ENCODE results near the gene ARMH1.

Gene ARMH1

DNA sequence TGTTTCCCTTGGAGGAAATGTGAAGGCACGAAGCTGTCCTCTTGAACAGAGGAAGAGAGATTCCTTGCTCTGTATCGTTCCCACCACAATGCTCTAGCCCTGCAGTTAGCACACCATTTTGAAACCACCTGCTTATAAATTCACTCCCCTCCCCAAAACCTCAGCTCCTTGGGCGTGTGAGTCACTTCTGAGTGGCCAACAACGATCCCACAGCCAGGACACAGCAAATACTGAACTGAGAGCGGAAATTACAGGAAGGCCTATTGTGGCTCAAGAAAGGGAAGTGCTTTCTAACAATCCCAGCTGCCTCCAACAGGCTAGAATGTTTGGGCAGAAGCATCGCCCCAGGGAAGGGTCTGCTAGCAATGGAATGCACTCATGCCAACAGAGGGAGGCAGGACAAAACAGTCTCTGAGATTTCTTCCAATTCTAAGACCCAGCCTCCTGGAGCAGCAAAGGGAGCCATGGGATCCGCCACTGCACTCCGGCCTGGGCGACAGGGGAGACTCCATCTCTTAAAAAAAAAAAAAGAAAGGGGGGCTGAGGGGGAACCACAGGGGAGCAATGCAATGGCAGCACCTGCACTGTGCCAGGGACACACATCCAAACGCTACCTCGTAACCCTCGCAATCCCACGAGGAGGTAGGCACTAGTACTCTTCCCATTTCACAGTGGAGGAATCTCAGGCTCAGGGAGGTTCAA is 2.1 kb upstream of the ARMH1 start:
- no peaks in the 10 kb centered on the region for H3K9me3 ChIP-seq (replicated peaks; ENCODE audit: insufficient read depth, low read length)
- peak overlapping the region; percentile 9; the same call in 1 of the 2 replicates for H2AFZ ChIP-seq (ENCODE audit: low read length)
- no peaks in the 10 kb centered on the region for H4K20me1 ChIP-seq (ENCODE audit: insufficient read depth, low read length)
- peak overlapping the region; percentile 28; the same call in 1 of the 2 replicates for H3K27ac ChIP-seq (ENCODE audit: low read length)
- H3F3A ChIP-seq (ENCODE audit: insufficient read depth, low read length) = peaks cover 22% of the 10 kb centered on the region
- H3K4me2 ChIP-seq (ENCODE audit: low read depth, low read length) = peak overlapping the region; percentile 25; the same call in 1 of the 2 replicates
- H3K36me3 ChIP-seq (replicated peaks; ENCODE audit: insufficient read depth, low read length) = no peaks in the 10 kb centered on the region
- H3K9ac ChIP-seq (ENCODE audit: low read length) = no peak overlapping the region
- H3K4me3 ChIP-seq (ENCODE audit: low read length) = no peak overlapping the region
- no peaks in the 10 kb centered on the region for H3K9me2 ChIP-seq (replicated peaks; ENCODE audit: insufficient read depth, low read length)
- DNase-seq = no peak
- TF ChIP-seq, protein P1, sequence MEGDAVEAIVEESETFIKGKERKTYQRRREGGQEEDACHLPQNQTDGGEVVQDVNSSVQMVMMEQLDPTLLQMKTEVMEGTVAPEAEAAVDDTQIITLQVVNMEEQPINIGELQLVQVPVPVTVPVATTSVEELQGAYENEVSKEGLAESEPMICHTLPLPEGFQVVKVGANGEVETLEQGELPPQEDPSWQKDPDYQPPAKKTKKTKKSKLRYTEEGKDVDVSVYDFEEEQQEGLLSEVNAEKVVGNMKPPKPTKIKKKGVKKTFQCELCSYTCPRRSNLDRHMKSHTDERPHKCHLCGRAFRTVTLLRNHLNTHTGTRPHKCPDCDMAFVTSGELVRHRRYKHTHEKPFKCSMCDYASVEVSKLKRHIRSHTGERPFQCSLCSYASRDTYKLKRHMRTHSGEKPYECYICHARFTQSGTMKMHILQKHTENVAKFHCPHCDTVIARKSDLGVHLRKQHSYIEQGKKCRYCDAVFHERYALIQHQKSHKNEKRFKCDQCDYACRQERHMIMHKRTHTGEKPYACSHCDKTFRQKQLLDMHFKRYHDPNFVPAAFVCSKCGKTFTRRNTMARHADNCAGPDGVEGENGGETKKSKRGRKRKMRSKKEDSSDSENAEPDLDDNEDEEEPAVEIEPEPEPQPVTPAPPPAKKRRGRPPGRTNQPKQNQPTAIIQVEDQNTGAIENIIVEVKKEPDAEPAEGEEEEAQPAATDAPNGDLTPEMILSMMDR (IDR thresholded peaks at IDR 0.05; ENCODE audit: low read length) = no peak
- TF ChIP-seq EZH2 (optimal IDR thresholded peaks at IDR 0.05; ENCODE audit: low read depth, low read length) = no peak
- TF ChIP-seq EZH2phosphoT487 (IDR thresholded peaks at IDR 0.05; ENCODE audit: low read length) = no peak
- no peaks in the 10 kb centered on the region for H3K27me3 ChIP-seq (replicated peaks; ENCODE audit: insufficient read depth, low read length)
- H3K79me2 ChIP-seq (ENCODE audit: low read length) = no peaks in the 10 kb centered on the region
- H3K4me1 ChIP-seq (ENCODE audit: low read length) = peaks cover 42% of the 10 kb centered on the region

DNA sequence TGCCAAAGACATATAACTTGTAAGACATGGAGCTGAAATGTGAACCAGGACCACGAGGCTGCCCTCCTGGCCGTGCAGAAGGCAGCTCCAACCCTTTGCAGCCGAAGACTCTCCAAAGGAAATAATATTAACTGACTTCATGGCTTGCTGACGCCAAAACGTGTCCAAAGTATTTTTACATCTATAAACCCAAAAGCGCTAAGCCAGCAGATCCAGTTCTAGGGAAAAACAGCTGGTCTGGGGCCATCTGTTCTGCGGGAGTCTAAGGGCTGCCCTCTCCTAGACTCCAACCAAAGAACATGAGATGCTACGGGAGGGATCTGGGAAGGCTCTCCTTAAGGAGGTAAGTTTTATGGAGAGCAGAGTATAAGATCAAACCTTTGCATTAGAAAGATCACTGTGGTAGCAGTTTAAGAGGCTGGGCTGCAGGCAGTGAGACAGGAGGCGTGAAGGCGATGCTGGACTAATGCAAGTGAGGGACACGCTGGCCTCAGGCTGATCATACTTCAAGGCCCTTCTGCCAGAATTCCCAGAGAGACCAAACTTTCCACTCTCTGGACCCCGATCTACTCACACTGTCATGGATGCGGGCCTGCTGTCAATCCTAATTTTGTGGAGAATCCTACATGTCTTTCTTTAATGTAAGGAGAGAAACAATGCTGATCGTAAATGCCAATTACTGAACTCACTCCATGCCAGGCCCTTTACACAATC is 1.4 kb upstream of the ARMH1 start:
- peak overlapping the region; percentile 77 for H2AFZ ChIP-seq (ENCODE audit: low read length)
- peaks cover 42% of the 10 kb centered on the region for H3K4me1 ChIP-seq (ENCODE audit: low read length)

DNA sequence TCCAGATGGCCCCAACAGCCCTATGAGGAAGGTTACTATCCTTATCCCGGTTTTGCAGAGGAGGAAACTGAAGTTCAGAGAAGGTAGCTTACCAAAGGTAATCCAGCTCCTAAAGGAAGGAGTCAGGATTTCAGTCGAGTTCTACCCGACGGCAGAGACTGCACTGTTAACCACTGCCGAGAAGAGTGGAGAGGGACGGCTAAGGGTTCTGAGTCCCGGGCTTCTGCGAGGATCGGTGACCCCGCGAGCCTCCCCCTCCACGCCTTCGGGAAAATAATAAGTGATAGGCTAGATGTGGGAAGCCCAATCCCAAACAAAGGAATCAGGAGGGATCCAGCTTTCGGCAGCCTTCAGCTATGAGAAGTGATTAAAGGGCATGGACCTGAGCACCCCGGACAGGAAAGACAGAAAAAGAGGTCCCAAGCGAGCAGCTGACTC is 820 bp upstream of the ARMH1 start:
- DNase-seq = no peak
- Histone ChIP-seq H3K9me3 (replicated peaks; ENCODE audit: insufficient read depth, low read length) (no peaks in the 10 kb centered on the region), H3K9ac (ENCODE audit: low read length) (peak overlapping the region; percentile 74; the same call in 1 of the 2 replicates), H2AFZ (ENCODE audit: low read length) (peak overlapping the region; percentile 77), H3K9me2 (replicated peaks; ENCODE audit: insufficient read depth, low read length) (no peaks in the 10 kb centered on the region), H3K4me1 (ENCODE audit: low read length) (peaks cover 42% of the 10 kb centered on the region), H3K4me2 (ENCODE audit: low read depth, low read length) (peak overlapping the region; percentile 86), H3F3A (ENCODE audit: insufficient read depth, low read length) (peaks cover 22% of the 10 kb centered on the region), H4K20me1 (ENCODE audit: insufficient read depth, low read length) (no peaks in the 10 kb centered on the region), H3K27me3 (replicated peaks; ENCODE audit: insufficient read depth, low read length) (no peaks in the 10 kb centered on the region), H3K79me2 (ENCODE audit: low read length) (no peaks in the 10 kb centered on the region), H3K36me3 (replicated peaks; ENCODE audit: insufficient read depth, low read length) (no peaks in the 10 kb centered on the region), H3K4me3 (ENCODE audit: low read length) (peak overlapping the region; percentile 77), H3K27ac (ENCODE audit: low read length) (peak overlapping the region; percentile 72; the same call in 1 of the 2 replicates)
- TF ChIP-seq EZH2 (optimal IDR thresholded peaks at IDR 0.05; ENCODE audit: low read depth, low read length) = no peak
- TF ChIP-seq EZH2phosphoT487 (IDR thresholded peaks at IDR 0.05; ENCODE audit: low read length) = no peak
- TF ChIP-seq, protein P1 (IDR thresholded peaks at IDR 0.05; ENCODE audit: low read length) = no peak

More for the DNA sequence above, 1.4 kb upstream of the ARMH1 start:
- H3K9me3 ChIP-seq (replicated peaks; ENCODE audit: insufficient read depth, low read length) = no peaks in the 10 kb centered on the region
- H3K4me2 ChIP-seq (ENCODE audit: low read depth, low read length) = peak overlapping the region; percentile 86; the same call in 1 of the 2 replicates
- no peaks in the 10 kb centered on the region for H3K79me2 ChIP-seq (ENCODE audit: low read length)
- peaks cover 22% of the 10 kb centered on the region for H3F3A ChIP-seq (ENCODE audit: insufficient read depth, low read length)
- no peak for DNase-seq
- H3K27ac ChIP-seq (ENCODE audit: low read length) = no peak overlapping the region
- H3K27me3 ChIP-seq (replicated peaks; ENCODE audit: insufficient read depth, low read length) = no peaks in the 10 kb centered on the region
- no peaks in the 10 kb centered on the region for H4K20me1 ChIP-seq (ENCODE audit: insufficient read depth, low read length)
- H3K9ac ChIP-seq (ENCODE audit: low read length) = no peak overlapping the region; the same call in 1 of the 2 replicates
- H3K9me2 ChIP-seq (replicated peaks; ENCODE audit: insufficient read depth, low read length) = no peaks in the 10 kb centered on the region
- TF ChIP-seq EZH2 (optimal IDR thresholded peaks at IDR 0.05; ENCODE audit: low read depth, low read length) (no peak), EZH2phosphoT487 (IDR thresholded peaks at IDR 0.05; ENCODE audit: low read length) (no peak)
- TF ChIP-seq, protein P1 (IDR thresholded peaks at IDR 0.05; ENCODE audit: low read length) = no peak
- no peaks in the 10 kb centered on the region for H3K36me3 ChIP-seq (replicated peaks; ENCODE audit: insufficient read depth, low read length)
- H3K4me3 ChIP-seq (ENCODE audit: low read length) = peak overlapping the region; percentile 77
